Stimulated activated naive CD4-positive, alpha-beta T cell treated with Interleukin-2 at 50 U/mL for 16 hours (primary cell): ENCODE results near the gene CCND3.

Source experiments
- DNase-seq: peaks from one replicate; lab custom pipeline; 2025; lab: John Stamatoyannopoulos, UW

The CCND3 gene

DNA sequence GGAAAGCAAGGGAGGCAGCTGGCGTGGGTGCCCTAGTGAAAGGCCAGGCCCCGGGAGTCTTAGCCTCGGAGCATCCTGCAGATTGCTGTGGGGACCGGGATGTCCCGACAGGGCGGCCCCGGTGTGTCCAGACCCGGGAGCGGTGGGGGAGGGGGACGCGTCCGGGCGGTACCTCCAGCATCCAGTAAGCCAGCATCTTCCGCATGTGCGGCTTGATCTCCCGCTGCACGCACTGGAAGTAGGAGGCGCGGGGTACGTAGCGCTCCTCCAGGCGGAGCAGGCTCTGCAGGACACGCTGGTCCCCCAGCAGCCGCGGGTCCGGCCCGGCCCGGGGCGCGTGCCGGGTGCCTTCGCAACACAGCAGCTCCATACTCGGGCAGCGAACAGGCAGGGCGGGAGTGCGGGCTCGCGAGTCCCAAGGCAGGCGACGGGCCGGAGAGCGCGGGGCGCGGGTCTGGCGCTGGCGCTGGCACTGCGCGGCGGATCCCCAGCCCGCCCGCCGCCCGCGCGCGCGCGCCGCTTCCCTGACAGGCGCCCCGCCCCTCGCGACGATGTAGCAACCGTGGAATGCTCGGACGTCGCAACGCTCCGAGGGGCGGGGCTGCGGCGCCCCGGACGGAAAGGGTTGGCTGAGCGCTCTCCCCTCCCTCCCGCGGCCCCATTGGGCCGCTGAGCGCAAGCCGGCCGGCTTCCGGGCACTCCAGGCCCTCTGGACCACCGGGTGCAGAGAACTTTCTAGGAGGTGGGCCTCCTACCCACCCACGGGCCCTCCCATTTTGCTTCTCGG lies at the start of gene CCND3:
Gene CCND3 (minus strand): TSS at position 529 of the 787 bp plus-strand sequence. CDS start 159 bp downstream, at position 370.
- peak; percentile 89 for DNase-seq

- DNase-seq: no peak
Measured at GRCh38 chr6:41986339-41986738, 44.7 kb upstream of the CCND3 start.

- no peak for DNase-seq
Measured at GRCh38 chr6:41984623-41985022, 43.0 kb upstream of the CCND3 start.

GRCh38 chr6:41976794-41977484 lies 35.3 kb upstream of the CCND3 start:
- DNase-seq: peak; percentile 29

GRCh38 chr6:41975276-41975675 lies 33.7 kb upstream of the CCND3 start:
- no peak for DNase-seq

DNA sequence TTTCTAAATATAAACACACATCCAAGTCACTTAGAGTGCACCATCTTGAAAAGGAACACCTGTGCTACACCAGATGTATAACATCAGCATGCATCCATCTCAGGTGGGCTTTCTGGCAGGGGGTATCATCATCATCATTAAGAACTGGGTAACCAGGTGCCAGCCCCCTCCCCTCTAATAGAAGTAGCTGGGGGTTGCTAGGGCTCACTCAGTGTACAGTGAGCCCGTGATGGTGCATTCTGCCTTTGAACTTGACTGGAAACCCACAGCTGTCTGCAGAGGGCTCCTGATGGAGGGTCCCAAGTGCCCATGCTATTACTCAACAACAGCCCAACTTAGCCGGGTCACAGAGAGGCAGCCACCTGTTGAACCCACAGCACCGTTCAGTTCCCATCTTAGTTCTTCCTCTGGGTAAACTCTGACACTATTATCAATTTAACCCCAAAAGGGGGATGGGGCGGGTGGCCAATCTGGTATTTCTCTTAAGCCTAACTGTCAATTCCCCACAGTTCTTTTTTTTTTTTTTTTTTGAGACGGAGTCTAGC lies 32.7 kb upstream of the CCND3 start:
- DNase-seq: no peak

- no peak for DNase-seq
Measured at GRCh38 chr6:41972826-41973225, 31.2 kb upstream of the CCND3 start.

DNA sequence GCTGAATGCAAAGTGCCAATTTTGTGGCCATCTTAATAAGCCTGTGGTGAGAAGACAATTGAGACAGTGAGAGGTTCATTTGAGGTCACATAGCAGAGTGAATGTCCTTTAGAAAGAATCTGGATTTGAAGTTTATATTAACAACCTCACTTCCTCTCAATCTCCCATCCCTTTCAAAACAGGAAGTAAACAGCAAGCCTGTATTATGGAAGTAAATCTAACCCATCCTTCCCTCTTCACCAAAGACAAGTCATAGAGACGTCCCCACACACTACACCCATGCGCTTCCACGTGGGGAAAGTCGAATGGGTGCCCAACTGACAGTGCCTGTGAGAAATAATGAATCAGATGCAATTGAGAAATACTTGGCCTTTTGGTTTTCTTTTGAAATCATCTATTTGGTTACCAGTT lies 28.8 kb upstream of the CCND3 start:
- DNase-seq: peak; percentile 54

- no peak for DNase-seq
Measured at GRCh38 chr6:41967312-41968287, 26.0 kb upstream of the CCND3 start.

DNA sequence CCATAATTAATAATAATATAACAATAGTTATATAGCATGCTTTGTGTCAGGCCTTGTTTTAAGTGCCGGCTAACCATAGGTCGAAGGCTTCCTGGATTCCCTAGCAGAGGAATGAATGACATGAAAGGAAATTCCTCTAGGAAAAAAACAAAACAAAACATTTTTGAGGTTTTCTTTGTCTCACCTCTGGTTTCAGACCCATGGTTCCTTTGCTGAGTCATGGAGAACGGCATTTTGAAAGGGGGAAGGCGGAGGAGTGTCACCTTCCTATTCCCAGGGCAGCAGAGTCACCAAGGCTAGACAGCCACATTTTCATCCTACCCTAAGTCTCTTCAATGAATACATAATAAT lies 25.3 kb upstream of the CCND3 start:
- no peak for DNase-seq

DNA sequence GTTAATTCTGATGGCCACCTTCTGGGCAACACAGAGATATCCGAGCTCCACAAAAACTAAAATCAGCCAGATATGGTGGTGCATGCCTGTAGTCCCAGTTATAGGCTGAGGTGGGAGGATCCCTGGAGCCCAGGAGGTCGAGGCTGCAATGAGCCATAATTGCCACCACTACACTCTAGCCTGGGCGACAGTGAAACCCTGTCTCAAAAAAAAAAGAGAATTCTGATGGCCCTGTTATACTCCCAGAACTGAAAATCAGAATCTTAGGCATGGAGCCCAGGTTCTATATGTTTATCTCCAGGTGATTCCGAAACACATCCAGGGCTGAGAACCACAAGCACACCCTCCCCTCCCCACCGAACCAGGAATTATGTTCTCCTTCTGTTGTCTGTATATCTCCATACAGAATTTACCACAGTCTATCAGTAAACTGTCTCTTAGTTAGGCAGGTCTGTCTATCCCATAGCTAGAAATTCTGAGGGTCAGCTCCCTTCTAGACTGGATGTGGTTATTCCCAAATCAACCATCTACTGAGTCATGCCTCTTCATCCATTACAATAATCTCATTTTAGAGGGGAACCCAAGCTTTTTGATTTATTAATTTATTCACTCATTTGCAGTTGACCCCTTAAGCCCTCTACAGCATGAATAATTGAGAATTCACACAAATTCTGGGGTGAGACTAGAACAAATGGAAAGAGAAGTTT lies 24.8 kb upstream of the CCND3 start:
- no peak for DNase-seq

DNA sequence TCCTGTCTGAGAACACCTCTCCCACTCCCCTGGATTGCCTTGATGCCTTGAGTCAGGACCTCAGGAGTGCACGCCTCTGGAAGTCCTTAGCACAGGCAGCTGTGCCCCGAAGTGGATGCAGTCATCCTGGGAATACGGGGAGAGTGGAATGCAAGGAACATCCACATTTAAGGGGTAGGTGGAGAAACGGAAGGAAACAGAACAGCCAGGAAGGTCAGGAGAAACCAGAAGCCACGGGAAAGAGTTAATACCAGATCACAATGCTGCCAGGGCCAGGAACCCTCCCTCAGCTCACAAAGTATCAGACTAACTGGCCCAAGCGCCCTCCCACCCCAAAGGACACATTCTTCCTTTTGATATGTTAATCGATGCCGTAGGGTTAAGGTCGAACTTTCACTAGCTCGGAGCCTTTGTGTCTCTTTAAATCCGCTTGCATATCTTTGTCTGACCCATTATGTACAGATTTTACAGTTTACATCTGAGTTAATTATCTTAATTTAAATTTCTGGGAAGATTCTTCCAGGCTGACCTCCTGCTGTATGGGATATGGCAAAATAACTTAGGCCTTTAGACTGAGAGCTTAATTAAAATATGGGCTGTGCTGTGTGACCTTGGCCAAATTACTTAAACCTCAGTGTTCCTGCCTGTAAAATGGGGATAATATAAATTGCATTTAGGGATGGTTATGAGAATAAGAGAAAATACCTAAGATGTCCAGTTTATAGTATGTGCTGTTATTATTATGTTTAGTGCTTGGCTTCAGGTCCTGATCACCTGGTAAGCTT lies 24.0 kb upstream of the CCND3 start:
- DNase-seq: no peak

DNA sequence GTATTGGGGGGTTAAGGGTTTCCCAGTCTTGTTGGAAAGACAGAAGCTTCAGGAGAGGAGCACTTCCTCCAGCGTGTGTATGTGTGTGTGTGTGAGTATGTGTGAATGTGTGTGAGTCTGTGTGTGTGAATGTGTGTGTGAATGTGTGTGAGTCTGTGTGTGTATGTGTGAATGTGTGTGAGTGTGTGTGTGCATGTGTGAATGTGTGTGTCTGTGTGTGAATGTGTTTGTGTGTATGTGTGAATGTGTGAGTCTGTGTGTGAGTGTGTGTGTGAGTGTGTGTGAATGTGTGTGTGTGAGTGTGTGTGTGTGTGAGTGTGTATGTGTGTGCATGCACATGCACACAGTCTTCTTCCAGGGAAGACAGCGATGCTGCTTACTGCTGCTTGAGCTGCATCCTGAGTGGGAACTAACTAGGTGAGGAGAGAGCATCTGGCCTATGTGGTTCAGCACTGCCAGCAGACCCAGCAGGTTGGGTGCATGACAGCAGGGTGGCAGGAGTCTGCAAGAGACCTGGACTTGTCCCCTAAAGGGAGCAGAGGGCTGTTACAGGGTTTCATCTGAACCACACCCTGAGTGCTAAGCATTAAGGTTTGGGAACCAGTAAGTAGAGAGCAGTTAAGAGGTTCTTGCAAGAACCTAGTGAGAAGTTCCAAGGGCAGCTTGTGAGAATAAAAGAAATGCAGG lies 22.7 kb upstream of the CCND3 start:
- no peak for DNase-seq

GRCh38 chr6:41963371-41963770 lies 21.8 kb upstream of the CCND3 start:
- no peak for DNase-seq

- no peak for DNase-seq
Measured at GRCh38 chr6:41960028-41960427, 18.4 kb upstream of the CCND3 start.

DNA sequence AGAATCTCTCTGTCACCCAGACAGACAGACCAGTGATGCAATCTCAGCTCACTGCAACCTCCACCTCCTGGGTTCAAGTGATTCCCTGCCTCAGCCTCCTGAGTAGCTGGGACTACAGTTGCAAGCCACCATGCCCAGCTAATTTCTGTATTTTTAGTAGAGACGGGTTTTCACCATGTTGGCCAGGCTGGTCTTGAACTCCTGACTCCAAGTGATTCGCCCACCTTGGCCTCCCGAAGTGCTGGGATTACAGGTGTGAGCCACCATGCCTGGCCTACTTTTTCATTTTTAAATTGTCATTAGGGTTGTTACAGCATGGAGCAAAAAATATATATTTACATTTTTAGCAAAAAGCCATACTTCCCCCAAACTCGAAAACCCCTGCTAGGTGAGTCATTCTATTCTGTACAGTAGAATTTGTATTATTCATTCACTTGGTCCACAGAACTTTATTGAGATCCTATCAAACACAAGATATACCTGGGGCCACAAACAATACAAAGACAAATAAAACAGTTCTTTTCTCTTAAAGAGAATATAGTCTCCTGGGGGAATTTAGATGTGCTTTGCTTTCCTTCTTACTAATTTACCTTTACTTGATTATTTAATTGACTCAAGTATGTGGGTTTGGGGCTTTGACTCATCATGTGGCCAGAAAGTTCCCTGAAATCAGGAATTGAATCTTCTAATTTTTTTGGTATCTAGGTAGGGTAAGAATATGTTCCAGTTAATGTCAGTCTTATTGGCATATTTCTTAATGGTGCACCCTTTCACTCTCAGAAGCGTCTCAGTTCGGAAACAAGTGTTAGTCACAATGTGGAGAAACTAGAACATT lies 16.6 kb upstream of the CCND3 start:
- peak; percentile 43 for DNase-seq

DNA sequence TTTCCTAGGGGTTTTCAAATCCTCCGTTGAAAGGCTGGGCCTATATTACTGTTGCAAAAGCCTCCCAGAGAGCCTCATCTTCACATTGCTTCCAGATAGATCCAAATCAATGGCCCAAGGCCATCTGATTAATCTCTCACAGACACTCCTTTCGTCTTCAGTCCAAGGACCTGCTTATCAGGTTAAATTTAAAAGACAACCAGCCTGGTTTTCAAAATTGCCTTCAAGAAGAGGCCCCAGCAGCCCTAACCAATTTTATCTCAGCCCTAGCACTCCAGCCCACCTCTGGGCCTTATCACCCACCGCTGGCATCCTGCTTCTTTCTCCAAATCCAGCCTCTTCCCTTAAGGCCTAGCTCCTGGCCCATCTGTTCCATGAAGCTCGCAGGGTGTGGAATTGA lies 15.5 kb upstream of the CCND3 start:
- no peak for DNase-seq

GRCh38 chr6:41955412-41955811 lies 13.8 kb upstream of the CCND3 start:
- no peak for DNase-seq

DNA sequence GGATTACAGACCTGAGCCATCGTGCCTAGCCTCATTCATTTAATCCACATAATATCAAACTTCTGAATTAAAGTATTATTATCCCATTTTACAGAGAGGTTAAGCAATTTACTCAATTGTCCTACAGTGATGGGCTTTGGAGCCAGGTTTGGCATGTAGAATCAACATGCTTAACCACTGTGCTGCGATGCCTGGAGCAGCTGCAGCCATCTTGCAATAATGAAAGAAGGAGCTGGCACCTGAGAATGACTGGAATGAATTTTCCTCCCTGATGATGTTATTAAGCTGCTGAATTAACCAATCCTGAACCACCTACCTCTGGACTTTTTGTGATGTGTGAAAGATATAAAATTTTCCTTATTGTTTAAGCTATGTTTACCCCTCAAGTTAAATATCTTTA lies 13.1 kb upstream of the CCND3 start:
- DNase-seq: no peak
